GM19463 (cell line): ENCODE results near the gene TSHZ2.

Source experiments
- ATAC-seq: cut with Tn5 transposase; IDR thresholded peaks from one replicate; pipeline ENCODE4 v1.9.1; 2021; ENCODE audit warnings: mild to moderate bottlenecking, moderate library complexity; ENCODE audit not compliant: unreplicated experiment

TSHZ2 gene

DNA sequence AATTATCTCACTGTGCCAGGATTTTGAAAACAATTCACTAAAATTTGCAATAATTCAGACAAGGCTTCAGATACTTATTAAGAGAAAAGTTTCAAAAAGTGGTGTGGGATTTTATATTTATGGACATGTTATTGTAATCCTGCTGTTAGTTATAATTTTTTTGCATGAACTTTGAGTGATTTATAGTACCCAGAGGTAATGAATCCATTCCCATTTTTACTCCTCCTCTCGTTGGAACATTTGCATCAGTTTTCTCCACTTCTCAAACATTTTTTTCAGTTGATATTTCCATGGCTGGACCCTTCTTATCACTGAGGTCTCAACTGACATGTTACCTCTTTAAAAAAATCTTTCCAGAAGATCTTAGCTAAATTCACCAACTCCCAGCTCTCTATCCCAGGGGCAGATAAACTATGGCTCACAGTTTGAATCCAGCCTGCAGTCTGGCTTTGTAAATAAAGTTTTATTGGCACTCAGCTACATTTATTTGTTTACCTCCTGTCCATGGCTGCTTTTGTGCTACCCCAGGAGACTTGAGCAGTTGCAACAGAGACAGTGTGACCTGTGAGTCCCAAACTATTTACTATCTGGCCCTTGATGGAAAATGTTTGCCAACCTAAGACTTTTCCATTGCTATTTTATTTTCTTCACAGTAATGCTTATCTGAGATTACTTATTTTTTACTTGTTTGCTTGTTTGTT is 83.4 kb downstream of the TSHZ2 start:
- no peak for ATAC-seq

DNA sequence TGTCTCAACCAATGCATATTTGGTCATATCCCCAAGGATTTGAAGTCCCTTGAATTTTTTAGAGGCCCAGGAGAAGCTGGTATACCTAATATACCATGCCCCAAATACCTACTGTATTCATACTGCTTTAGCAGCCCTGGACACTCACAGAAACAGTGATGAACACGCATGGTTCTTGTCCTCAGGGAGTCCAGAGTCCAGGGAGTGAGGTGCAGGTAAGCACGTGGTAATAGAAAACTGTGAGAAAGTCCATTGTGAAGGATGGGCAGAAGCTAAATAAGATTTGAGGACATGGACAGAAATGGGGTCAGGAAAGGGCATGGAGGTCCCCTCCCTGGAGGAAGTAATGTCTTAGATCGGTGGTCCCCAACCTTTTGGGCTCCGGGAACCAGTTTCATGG is 85.4 kb downstream of the TSHZ2 start:
- no peak for ATAC-seq

DNA sequence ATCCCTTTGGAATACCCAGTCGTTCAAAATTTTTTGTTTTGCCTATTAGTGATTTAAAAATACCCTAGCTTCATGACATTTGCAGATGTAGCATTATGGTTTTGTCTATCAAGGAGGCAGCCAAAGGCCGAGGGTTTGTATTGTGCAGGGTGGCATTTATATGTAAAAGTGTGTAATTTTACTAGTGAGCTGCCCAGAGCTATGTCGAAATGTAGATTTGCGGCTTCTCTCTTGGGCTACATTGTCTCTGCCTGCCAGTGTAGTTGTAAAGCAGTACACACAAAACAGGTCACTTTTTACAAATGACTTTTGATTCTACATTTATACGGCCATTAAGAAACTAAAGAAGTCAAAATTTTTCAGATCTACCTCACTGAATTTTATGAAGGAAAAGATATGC is 87.7 kb downstream of the TSHZ2 start:
- ATAC-seq: no peak

DNA sequence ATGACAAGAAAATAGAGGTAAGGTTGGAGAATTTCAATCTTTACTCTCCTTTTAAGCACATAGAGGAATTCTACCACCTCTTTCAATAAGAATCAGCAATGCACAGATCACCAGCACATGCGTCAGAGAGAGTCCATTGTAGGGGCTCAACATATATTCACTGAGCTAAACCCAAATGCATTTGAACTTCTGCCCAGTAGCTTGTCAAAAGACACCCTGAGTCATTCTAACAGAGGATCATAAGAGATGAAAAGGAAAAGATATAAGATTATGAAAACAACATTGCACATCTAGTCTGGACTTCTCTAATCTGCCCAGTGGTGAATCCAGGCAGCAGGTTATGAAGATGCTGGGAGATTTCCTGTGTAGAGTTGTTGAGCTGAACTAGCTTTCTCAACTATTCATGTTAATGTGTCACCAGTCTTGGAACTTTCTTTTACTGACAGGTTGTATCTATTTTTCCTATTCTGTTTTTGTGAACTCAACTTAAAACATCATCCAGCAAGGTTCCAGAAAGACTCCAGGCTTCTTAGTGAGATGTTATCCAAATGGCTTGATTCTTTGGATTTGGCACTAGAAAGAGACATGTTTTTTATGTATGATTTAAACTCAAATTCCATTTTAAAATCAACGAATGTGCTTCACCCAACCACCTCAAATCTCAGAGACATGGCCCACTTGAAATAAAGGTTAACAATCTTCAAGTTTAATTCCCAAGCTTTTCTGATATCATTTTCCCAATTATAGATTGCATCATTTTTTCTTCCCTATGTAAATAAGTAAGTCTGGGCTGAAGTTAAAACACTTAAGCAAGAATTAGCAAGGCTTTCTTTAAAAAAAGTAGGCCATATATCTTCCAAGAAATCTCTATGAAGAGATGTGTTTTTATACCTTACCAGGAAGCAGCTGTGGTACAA is 89.3 kb downstream of the TSHZ2 start:
- no peak for ATAC-seq

DNA sequence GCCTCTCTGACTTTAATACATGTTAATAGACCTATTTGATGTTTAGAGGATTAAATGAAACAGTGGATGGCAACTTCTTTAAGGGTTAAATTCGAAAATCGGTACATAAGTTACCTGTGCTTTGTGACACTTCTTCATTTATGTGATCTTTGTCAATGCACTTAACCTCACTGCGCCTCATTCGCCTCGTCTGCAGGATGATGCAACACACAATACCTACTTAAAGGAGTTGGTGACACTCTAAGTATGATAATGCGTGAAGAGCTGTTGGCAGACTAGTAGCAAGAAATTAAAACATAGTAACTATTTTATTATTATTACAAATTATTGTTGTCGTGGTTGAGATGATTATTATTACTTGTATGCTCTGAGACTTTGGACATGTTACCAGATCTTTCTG is 92.8 kb downstream of the TSHZ2 start:
- no peak for ATAC-seq

DNA sequence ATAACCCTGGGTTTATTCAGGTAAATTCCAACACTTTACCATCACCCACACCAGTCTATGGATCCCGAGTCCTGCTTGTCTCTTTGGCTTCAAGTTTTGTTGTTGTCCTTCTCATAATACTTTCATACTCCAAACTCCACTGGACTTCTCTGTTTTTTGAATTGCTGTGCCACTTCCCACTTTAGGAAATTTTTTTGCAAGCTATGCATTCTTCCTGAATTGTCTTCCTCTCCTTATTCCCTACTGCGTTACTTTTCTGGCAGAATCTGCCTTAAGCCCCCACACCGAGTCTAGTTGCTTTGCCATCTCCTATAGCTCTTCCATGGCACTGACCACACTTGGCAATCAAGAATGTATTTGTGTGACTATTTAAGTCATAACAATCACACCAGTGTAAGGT is 96.1 kb downstream of the TSHZ2 start:
- no peak for ATAC-seq

DNA sequence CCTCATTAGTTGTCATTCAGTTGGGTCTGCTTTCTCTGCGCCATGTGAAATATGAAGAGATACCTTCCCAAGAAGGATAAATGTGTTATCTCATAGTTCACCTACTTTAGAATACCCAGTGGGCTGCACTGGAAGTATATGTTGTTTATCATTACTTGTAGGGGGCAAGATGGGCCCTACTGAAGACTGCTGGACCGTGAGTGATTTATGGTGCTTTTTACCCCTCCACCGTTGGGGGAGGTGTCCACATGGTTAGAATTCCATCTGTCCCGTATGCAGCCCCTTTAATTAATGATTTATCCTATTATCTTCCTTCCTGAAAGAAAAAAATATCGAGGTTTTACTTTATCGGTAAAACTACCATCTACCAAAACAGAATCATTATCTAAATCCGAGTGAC is 97.0 kb downstream of the TSHZ2 start:
- no peak for ATAC-seq

DNA sequence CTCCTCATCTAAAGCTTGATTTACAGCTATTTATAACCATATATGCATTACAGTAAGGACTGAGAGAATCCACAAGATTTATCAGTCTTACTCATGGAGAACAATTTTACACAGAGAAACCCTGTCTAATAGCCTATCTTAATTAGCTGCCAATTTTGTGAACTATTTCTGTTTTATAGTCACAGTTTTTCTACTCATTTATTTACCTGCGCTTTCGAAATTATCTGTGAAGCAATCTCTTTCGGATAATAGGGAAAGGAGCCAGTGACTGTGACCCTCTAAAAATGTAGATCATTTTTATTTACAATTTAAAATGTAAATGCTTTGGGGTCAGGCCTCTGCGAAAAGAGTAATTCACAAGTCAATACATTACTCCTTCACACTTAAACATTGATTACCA is 98.1 kb downstream of the TSHZ2 start:
- no peak for ATAC-seq

DNA sequence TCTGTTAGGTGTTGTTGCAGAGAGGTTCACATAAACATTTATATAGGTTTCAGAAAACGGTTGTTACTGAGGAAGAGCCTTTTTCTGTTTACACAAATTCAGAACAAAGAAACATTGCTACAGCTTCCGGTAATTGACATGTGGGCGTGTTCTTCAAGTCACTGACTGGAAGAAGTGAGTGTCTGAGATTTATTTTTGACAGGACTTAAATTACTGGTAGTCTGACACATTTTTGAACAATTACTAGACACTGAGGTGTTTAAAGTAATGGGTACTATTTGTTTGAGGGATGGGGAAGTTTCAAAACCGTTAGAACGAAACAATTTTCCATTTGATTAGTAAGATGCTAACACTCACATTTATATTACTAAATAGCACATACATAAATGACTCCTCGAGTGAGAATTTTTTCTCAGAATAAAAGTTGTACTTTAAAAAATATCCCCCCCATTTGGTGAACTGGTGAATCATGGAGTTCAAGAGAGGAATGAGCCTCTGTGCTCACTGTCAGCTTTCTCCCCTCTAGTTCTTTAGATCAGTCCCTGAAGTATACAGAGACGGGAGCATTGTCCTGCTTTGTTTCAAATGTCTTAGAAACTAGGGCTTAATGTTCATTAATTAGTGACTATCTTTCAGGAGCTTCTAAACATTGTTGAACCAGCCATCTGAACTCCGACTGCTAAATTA is 98.7 kb downstream of the TSHZ2 start:
- no peak for ATAC-seq

DNA sequence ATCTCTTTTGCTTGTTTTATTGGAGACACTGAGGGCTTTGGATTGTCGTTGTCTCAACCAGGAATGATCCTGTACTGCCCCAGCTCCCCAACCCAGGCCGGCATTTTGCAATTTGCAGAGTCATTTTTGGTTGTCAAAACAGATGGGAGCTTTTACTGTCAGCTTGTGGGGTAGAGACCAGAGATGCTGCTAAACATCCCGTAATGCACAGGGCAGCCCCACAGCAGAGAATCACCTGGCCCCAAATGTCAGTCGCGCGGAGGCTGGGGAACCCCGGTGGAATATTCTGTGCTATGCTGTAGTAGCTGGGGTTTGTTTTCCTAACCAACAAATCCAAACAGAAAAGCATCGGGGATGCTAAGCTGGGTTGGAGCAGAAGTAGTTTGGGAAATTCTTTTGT is 99.7 kb downstream of the TSHZ2 start:
- ATAC-seq: no peak

DNA sequence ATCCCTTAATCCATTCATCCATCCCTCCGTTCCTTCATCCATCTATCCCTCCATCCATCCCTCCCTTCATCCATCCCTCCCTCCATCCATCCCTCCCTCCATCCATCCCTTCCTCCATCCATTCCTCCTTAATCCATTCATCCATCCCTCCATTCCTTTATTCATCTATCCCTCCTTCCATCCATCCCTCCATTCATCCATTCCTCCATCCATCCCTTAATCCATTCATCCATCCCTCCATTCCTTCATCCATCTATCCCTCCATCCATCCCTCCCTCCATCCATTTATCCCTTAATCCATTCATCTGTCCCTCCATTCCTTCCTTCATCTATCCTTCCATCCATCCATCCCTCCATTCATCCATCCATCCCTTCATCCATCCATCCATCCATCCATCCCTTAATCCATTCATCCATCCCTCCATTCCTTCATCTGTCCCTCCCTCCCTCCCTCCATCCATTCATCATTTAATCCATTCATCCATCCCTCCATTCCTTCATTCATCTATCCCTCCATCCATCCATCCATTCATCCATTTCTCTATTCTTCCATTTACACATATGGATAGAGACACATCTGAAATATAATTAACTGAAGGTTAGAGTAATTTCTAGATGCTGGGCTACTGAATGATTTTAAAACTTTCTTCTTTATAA is 100.9 kb downstream of the TSHZ2 start:
- ATAC-seq: no peak

DNA sequence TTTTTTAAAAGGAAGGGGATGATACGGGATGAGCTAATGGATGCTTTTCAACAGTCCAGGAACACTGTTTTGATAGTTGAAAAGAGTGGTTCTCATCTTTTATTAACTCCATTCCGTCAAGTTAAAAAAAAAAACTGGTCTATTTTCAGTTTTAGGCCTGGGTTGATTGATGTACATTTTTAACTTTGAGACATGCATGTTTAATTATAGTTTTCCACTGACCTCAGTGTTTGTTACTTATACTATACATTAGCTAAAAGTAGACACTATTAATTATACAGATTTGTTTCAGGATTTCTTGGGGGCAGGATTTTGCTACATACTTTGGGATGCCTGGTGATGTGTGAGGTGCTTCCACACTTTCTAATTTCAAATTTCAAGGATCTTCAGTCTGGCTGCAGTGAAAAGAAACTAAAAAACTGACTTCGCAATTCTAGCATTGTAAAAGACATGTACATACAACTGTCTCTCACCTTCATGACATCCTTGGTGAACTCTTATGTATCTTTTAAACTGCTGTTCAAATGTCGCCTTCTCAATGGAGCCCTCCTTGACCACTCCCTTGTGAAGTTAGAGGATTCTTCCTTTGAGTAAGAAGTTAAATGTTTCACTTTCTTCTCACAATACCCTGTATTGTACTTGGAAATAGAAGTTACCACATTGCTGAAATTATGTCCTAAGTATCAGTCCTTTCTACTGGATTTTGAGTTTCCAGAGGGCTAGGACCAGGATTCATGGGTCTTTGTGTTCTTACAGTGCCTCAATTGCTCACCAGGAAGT is 101.7 kb downstream of the TSHZ2 start:
- no peak for ATAC-seq

DNA sequence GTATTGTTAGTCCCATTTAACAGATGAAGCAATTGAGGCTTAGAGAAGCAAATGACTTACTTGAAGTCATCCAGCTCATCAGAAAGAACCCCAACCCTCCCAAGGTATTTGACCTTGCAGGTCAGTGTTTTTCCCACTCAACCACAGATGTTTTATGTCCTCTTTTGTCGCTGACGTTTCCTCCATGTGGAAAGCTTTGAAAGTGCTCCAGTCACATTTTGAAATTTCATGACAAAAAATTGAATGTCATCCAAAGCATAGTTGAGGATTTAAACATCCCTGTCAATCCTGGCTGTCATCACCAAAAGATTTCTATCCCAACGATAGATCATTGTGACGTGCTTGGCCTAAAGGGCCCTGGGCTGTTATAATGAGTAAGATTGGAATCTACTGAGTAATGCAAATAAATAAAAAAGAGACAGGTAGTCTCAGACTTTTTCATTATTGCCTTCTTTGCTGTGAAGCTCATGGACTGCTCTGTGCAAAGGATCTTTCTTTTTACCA is 102.7 kb downstream of the TSHZ2 start:
- ATAC-seq: no peak

DNA sequence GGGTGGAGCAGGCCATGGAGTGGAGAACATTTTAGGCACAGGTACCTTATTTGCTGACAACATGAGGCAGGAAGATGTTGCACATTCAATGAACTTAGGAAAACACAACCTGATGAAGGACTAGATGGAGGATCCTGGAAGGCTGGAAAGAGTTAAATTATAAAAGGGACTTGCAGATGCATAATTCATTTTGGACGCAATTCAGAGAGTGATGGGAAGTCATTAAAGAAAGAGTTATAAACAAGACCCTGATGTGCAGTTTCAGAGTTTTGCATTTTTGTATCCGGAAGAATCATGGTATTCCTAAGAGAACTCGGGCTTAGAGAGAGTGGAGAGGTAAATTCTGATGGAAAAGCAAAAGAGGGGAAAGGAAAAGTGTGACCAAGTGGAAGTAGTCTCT is 104.5 kb downstream of the TSHZ2 start:
- ATAC-seq: no peak

DNA sequence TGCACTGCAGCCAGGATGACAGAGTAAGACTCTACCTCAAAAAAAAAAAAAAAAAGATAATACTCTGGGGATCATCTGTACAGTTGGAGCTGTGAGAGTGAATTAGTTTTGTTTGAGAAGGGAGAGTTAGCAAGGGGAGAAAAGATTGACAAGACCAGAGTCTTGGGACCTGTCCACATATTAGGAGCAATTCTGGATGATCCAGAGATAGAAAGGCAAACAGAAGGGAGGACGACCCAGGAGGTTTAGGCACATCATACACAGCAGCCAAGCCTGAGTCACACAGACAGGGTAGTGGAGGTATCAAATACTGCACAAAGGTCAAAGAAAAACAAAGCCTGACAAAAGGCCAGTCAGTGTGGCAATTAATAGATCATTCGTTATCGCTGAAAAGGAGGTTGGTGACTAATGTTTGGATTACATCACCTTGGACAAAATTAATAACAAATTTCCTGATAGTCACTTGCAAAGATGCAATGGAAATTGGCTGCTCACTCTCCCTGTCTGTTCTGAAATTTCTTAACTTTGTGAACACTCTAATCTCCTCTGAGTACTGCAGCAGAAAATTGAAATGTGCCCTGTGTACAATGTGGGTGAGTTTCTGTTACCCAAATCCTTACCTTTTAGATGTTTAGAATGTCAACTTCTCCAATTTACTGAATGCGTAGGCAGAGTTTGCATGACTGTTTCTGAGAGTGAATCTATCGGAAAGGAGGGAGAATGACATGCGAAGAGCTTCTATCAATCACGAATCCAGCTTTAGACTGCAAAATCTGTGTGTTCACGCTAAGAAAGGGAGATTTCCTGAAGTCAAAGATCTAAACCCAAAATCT is 105.4 kb downstream of the TSHZ2 start:
- no peak for ATAC-seq

DNA sequence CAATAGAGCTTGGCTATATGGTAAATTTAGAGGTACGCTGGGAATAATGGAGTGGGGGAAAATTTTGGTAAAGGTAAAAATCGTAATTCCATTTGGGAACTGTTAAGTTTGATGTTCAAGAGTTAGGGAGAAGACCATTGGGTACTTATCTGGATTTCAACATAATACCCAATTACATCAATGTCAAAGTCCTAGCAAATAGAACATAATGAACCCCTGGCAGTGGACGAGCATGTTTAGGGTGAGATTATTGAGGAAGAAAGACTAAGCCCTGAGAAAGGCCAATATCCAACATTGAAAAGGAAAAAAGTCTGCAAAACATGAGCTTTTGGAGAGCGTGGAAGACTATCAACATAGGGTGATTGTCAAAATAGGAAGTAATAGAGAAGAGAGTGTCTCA is 106.6 kb downstream of the TSHZ2 start:
- ATAC-seq: no peak

DNA sequence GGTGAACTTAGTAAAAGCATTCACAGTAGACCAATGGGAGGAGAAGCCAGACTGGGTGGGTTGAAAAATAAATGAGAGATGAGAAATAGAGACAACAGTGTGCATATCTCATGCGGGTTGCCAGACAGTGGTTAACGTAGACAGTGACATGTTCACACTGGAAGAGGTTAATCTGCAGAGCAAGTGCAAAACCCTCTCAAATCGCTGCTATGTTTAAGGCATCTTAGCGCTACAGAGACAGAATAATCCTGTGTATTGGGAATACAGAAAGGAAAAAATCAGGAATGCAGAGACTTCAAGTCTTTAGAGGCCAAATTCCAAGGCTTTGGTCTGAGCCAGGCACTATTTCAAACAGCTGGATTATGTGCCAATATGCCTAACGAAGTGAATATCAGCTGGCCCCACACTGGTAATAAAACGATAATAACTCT is 107.1 kb downstream of the TSHZ2 start:
- no peak for ATAC-seq

DNA sequence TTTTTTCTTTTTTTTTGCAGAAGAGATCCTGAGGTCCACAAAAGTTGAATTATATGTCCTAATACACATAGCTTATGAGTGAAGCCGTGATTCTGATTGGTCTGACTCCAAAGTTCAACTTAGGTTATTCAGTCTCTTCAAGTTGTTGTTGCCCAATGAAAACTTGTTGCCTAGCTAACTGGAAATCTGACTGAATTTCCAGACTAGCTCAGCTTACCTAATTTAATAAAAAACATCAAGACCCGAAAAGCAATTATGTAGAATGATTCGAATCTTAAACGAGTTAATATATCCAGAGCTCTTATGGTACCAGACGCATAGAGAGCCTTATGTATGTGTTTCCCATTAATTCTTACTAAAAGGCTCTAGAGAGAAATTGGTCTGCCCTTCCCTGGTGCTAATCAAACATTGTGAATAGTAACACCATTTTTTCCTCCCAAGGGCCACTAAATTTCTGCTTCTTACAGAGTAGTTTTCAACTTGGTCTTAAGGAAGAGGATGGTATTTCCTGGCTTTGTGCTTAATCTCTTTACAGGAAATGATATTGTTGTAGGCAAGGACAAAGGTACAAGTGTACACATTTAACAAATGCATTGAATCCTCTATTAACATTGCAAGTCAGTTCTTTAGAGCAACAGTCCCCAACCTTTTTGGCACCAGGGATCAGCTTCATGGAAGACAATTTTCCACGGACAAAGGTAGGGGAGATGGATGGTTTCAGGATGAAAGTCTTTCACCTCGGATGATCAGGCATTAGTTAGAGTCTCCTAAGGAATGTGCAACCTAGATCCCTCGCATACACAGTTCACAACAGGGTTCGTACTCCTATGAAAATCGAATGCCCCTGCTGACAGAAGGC is 107.9 kb downstream of the TSHZ2 start:
- ATAC-seq: no peak

DNA sequence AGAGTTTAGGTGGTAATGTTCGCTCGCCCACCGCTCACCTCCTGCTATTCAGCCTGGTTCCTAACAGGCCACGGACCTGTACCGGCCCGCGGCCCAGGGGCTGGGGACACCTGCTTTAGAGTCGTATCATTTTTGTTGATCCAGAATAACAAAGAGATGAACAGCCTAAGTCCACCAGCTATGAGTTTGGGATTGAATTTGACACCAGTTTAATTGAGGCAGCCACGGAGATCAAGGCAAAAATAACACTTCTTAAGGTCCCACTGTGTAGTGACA is 108.5 kb downstream of the TSHZ2 start:
- ATAC-seq: no peak
